GM18508 (cell line): ENCODE data around the gene MYEOV.

ENCODE experiments used
- ATAC-seq: cut with Tn5 transposase; IDR thresholded peaks from one replicate; pipeline ENCODE4 v1.9.1; 2021; ENCODE audit warnings: moderate number of reproducible peaks; ENCODE audit not compliant: insufficient read depth, unreplicated experiment

MYEOV gene

DNA sequence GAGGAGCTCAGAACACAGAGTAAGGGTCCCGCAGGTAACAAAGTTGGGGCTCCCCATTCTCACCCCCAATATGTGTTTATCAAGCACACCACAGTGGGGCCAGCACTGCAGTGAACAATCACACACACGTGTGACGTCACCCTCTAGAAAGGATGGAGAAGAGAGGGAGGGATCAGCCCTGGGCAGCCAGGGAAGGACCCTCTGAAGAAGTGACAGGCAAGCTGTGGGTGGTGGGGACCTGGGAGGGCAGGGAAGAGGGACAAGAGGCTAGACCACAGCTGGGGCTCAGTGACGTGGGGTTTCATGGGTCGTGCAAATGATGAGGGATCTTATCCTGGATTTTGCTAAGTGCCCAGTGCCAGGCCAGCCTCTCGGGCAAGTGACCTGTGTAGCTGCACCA lies 28.7 kb upstream of the MYEOV start:
- no peak for ATAC-seq

DNA sequence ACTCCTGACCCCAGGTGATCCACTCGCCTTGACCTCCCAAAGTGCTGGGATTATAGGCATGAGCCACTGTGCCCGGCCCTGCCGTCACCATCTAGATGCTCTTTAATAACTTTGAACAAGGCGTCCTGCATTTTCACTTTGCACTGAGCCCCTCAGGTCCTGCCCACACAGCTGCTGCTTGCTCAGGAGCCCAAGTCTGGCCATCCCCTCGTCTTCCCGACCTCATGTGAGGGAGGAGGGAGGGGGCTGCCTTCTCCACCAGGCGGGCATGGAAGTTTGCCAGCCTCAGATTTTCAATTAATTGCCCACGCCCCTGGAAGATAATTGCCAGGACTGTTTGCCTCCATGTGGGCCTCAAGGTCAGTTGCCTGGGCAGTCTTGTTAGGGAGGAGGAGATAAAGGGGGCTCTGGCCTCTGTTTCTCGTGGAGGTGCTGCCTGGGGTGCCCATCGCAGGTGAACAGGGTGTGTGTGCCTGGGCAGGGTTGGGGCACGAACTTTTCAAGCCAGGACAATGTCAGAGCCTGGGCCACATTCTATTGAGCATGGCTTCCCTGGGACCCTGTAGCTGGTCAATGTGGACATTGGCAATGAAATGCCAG lies 27.9 kb upstream of the MYEOV start:
- ATAC-seq, result no peak

DNA sequence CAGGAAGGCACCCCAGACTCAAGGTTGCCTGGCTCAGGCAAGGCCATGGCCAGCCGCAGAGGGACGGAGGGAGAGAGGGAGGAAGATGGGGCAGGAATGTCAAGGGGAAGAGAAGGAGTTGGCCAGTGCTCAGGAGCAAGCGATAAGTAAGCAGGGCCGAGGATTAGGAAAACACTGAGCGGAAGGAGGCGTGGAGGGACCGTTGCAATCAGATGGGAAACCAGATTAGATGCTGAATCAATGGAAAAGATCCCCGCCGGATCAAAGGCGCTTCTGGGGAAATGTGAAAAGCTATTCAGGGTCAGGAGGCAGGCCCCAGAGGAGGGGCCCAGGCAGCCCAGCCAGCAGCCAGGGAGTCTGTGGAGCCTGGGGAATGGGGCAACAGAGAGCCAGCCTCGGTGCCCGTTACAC lies 26.6 kb upstream of the MYEOV start:
- ATAC-seq, result no peak

DNA sequence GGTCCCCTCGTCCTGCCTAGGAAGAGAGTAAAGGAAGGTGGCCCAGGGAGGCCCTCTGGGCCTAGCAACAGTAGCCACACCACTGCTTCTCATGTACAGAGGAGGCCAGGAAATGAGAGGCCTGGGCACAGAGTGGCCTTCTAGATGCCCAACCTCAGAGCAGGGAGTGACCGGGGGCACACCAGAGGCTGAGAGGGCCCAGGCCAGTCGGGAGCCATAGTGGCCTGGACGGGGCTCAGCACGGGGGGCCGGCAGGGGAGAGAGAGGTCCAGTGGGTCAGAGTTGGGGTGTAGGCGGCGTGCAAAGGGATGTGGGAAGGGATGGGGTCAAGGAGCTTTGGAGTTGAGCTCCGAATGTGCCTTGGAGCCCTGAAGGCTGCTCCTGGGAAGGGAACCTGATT lies 25.0 kb upstream of the MYEOV start:
- no peak for ATAC-seq

DNA sequence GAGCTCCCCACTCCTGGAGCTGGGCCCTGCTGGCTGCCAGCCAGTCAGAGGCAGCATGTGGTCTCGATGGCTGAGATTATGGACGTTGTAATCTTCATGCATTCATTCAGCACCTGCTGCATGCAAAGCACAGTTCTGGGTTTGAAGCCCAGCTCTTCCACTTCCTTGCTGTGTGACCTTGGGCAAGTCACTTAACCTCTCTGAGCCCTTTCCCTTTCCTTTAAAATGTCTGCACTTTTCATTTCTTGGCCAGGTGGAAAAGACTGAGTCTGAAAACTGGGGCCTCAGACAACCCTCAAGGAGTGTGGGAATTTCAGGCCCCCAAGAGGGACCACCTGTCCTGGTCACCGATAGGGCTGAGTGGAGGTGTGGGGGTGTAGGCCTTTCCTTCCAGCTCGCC lies 24.6 kb upstream of the MYEOV start:
- ATAC-seq, result no peak

DNA sequence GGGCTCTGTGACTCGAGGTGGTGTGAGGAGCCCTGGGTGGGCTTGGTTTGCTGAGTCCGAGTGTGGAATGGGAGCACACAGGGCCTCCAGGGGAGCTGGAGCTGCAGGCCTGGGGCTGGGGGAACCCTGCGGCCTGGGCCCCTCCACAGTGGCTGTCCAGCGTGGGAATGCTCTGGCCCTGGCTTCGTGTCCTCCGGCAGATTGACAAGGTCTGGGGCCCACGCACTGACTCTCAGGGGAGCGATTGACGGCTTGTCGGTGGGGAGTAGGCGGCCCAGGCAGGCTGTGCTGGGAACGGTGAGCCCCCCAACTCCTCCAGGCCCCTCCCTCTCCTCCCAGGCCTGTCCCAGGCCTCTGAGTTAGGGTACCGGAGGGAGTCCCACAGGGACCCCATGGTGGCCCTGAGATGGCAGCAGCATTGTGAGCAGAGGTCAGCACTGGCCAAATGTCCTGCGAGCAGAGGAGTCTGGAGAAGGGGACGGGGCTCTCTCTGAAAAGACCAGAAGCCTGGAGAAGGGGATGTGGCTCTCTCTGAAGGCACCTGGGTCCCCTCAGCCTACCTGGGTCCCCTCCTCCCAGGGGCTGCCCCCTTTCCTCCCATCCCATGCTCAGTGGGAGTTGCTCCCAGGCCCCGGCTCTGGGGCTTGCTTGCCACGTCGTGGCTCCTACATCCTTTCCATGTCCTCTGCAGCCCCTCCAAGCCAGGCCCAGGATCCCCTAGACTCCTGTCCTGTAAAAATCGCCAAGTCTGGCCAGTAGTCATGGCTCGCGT lies 23.8 kb upstream of the MYEOV start:
- no peak for ATAC-seq

DNA sequence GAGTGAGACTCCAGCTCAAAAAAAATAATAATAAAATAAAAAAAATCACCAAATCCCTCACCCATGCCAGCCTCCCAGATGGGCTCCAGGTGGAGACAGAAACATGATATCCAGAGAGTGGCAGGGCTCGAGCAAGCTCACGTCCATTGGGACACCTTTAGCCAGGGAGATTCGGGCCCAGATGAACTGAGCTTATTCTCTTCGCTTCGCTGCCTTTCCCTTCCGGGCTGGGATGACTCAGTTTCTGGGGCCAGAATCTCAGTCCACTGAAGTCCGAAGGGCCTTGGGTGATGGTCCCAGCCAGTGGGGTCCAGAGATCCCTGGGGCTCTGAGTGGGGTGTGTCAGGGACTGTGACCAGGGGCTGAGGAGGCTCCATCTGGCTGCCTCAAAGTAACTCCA lies 23.0 kb upstream of the MYEOV start:
- ATAC-seq, result no peak

DNA sequence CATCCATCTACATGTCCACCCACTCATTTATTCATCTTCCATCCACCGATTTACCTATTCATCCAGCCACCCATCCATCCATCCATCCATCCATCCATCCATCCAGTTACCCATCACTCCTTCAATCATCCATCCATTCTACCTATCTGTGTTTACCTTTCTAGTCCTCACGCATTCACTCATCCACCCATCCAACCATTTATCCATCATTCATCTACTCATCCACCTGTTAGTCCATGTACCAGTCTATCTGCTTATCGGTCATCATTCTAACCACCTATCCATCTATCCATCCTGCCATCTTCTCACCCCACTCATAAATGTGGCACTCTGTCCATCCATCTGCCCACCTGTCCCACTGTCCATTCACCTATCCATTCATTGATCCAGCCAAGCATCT lies 21.9 kb upstream of the MYEOV start:
- no peak for ATAC-seq

DNA sequence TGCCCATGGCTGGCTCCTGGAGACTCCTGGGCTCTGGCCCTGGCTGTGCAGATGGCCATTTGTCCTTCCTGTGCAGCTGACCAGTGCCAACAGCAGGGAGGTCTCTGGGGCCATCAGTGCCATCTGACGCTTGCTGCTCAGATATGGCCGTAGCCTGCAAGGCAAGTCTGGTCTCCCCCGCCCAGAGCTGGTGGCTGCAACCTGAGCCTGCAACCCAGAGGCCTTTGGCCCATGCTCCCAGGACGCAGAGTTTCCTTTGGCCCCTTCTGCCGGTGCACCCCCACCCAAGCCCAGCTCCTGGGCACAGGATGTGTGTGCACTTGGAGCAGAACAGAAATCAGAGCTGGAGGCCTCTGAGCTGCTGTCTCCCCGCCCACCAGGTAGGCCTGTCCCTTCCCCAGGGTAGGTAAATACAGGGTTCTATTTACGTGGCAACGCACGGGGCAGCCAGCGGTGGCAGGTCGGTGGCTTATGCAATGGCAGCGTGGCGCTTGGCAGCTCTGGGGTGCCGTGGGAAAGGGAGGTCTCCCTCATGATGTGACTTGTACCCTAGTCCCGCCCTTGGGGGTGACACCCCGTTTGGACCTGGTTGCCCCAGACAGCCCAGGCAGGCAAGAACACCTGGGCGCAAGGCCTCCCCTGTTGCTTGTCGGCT lies 21.0 kb upstream of the MYEOV start:
- ATAC-seq, result no peak

DNA sequence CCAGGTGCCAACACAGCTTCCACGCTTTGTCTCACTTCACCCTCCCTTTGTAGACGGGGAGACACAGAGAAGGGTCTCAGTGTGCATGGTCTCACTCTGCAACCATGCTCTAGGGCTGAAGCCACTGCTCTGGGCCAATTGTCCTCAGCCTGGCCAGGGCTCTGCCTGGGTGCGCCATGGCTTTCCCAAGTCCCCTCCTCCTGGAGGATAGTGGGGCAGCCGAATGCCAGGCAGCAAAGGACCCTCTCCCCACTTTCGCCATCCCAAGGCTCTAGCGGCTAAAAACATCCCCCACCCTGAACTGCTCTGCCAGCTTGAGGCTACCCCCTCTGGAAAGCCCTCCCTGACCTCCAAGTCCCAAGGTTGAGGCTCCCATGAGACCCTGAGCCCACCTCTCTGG lies 20.4 kb upstream of the MYEOV start:
- no peak for ATAC-seq

DNA sequence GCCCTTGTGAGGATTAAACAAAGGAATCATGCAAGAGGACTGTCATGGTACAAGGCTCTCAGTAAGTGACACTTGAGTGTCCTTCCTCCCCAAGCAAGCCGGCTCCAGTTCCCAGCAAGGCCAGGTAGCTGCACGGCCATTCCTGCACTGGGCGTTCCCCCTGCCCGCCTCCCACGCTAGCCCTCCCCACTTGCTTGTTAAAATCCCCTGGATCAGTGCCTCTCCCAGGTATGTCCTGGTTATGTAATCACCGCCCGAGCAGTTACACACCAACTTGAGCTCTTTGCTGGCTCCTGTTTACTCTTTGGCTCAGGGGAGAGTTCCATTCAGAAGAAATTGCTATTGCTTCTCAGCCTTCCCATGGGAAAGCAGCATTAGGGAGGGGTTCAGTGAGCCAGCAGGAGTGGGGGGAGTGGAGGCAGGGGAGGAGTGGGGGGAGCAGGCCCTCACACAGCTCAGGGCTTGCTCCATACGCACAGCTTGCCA lies 19.4 kb upstream of the MYEOV start:
- no peak for ATAC-seq

DNA sequence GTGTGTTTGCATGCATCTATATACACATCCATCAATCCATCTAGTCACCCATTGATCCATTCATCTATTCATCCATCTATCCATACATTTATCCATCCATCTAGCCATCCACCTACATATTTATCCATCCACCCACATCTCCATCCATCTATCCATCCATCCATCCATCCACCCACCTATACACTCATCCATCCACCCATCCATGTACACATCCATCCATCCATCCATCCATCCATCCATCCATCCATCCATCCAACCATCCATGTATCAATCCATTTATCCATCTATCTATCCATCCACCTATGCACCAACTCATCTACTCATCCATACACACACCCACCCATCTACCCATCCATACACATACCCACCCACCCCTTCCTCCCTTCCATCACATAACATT lies 18.8 kb upstream of the MYEOV start:
- no peak for ATAC-seq

DNA sequence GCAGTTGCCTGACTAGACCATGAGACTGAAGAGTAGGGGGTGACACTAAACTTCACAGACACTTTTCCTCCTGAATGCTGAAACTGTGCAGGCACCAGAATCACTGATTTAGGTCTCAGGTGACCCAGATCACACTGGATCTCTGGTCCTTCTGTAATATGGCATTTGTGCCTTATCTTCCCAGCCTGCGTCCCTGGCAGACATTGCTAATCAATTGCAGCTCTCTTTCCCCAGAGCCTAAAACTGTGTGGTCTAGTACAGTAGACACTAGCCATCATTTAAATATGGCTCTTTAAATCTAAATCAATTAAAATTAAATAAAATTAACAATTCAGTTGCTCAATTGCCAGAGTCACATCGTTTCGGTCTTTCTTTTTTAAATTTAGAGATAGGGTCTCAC lies 17.8 kb upstream of the MYEOV start:
- ATAC-seq, result no peak

DNA sequence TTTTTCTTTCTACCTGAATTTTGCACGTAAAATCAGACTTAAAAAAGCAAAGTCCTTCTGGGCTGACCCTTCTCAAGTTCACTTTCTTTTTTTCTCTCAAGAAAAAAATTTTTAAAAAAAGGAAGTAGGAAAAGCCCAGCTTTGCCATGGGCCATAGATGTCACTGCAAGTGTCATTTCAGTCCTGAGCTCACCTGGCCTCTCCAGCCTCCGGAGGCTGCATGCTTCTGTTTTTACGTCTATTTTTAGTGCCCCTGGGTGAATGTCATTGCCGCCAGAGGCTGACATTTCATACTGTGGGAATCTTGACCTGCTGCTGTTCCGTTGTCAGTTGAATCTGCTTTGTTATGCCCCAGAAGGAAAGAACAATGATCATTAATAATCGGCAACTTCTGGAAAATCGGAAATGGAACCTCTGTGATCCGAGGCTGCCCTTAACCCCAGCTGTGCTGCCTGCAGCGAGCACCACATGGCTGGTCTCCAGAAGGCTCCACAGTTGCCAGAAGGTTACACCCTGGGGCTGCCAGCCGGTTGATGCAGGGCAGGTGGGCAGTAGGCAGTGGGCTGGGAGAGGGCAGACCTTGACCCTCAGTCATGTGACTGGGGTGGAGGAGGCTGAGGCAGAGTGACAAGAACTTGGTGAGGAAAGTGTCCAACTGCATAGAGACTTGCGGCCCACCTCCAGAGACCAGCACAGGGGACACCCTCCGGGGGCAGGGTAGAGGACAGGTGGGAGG lies 16.7 kb upstream of the MYEOV start:
- no peak for ATAC-seq

DNA sequence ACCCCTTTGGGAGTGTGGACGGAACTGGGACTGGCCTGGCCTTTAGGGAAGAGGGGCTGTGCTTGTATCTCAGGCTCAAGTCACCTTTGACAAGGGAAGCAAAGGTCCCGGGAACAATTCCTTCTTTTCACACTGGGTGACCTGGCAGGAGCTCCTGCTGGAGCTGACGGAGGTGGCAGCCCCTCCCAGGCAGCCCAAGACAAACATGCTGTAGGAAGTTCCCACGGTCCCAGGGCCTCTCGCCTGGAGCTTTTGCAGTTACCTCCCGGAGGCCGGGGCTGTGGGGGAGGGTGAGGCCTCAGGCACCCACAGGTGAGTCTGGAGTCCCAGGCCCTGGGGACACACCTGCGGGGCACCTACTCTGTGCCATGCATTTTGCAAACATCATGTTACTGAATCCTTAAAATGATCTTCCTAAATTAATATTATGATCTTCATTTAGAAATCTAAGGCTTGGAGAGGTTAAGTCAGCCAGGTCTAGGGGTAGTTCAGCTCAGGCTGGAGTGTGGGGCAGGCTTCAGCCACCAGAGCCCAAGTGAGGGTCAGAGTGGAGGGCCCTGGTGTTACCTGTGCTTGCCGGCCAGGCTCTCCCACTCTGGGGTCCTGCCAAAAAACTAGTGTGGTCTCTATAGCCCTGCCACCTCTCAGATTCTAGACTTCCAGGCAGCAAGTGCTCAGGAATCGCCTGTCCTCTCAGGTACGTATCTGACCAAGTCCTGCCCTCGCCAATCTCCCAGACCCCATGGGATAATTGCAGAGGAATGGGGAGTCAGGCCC lies 15.7 kb upstream of the MYEOV start:
- no peak for ATAC-seq

DNA sequence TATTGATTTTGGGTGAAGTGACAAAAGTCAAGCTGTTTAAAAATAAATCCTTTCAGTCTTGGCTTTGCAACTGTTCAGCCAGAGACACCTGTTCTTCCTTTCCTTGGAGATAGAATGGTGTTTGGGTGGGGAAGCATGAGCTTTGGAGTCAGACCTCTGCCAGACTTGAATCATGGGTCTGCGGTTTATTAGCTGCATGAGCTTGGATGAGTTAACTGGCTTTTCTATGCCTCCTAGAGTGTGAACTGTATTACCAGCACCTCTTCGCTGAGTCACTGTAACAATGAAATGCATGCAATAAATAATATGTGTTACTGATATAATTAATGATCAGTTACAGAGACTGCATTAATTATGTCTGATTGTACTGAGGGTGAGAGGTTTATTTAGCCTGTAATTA lies 13.5 kb upstream of the MYEOV start:
- ATAC-seq, result no peak

DNA sequence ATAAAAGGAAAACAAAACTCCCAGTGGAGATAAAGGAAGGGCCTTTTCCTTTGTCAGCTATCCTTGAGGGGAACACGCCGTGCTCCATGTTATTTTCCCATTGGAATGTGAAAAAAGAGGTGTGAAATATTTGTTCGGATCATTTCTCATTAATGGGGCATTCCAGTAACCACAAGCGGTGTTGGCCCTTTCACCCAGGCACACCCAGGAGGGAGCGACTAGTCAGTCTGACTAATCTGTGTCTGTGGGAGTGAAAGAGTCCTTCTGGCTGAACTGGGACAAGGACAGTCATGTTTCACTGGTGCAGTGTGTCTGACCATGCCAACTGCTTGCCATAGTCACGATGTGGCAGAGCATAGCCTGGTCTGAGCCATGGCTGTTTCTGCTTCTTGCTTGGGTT lies 13.0 kb upstream of the MYEOV start:
- no peak for ATAC-seq

DNA sequence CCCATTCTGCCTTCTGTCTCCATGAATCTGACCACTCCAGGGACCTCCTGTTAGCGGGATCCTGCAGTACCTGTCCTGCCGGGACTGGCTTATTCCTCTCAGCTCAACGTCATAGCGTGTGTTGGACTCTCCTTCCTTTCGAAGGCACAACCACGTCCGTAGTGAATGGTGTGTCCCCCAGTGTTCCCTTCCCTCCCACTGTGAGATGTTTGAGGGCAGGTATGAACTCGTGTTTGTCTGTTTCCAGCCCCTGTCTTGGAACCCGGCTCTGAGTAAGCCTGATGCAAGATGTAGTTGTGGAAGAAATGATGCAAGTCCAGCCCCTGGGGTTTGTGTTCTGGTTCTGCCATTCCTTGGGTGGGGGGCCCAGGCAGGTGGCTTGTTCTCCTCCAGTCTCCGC lies 10.5 kb upstream of the MYEOV start:
- no peak for ATAC-seq

DNA sequence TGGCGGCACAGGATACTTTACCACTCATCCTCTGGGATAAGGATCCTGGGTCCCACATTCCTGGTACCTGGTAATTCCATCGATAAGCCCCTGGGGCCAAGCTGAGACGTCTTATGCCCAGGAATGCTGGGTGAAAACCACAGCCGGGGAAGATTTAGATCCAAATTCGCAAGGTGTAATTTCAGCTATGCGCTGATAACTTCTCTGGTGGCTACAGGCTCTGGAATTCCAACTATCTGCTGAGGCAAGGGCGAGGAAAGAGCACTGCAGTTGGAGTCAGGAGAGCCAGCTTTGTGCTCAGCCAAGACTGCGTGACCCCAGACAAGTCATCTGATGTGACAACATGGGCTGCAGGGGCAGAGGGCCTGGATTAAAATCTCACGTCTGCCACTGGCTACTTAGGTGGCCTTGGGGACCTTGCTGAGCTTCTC lies 9.9 kb upstream of the MYEOV start:
- ATAC-seq, result no peak

DNA sequence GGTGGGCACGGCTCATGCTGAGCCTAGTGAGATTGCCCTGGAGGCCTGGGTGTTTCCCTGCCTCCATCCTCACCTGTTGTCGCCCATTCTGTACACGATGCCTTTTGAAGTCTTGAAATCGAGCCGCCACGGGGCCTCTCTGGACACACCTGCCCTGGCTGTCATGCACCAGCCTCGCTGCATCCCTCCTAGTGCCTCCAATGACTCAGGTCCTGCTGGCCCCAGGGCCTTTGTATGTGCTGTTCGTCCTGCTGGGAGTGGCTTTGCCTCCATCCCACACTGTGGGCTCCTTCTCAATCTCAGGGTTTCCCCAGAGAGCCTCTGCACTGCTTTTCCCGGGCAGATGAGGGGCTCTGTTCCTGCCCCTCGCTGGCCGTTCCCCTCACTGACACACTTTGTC lies 8.9 kb upstream of the MYEOV start:
- ATAC-seq, result no peak
